Measurements from ENCODE around the gene GNG2.

Gene GNG2

GRCh38 chr14:51871846-51872245, 11.4 kb downstream of the GNG2 start:
- H3K27ac ChIP-seq (ENCODE audit: low read depth, low read length), result no peak overlapping the region
- 84% methylated on average over 2 of the region's 2 CpGs for WGBS
- H3K9me3 ChIP-seq (ENCODE audit: insufficient read depth, low read depth, low read length), result no peaks in the 10 kb centered on the region
- peaks cover 12% of the 10 kb centered on the region; the same call in 1 of the 2 replicates for H3K4me1 ChIP-seq (ENCODE audit: insufficient read depth, low read length)
- no peak overlapping the region for H3K9ac ChIP-seq (ENCODE audit: low read depth, low read length)
- no peak overlapping the region for H3K4me3 ChIP-seq (ENCODE audit: low read length)
- no peaks in the 10 kb centered on the region for H3K27me3 ChIP-seq (ENCODE audit: insufficient read depth, low read length)
- H3K36me3 ChIP-seq (ENCODE audit: insufficient read depth, low read length), result no peaks in the 10 kb centered on the region

DNA sequence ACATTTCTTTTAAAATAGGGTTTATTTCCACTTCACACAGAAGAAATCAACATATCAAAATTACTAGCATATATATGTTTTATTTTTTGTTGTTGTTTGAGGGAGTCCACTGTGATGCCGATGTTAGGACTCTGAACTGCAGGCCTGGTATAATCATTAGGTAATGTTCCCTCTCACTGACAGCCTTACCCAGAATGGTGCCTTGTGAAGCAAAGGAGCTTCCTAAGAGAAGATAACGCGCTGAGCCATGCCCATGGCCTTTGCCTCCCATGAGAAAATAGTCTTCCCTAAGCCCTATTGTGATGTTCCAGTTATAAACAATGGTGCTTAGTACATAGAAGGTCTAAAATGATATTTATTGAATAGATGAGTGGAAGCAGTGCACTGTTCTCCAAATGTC, 12.0 kb downstream of the GNG2 start:
- Histone ChIP-seq H3K27me3 (ENCODE audit: insufficient read depth, low read length) (no peaks in the 10 kb centered on the region), H3K27ac (ENCODE audit: low read depth, low read length) (no peak overlapping the region), H3K4me1 (ENCODE audit: insufficient read depth, low read length) (peaks cover 12% of the 10 kb centered on the region; the same call in 1 of the 2 replicates), H3K9ac (ENCODE audit: low read depth, low read length) (no peak overlapping the region), H3K36me3 (ENCODE audit: insufficient read depth, low read length) (no peaks in the 10 kb centered on the region), H3K4me3 (ENCODE audit: low read length) (no peak overlapping the region), H3K9me3 (ENCODE audit: insufficient read depth, low read depth, low read length) (no peaks in the 10 kb centered on the region)
- WGBS, result 78% methylated on average over 3 of the region's 3 CpGs

GRCh38 chr14:51873221-51873893, 12.9 kb downstream of the GNG2 start:
- H3K27ac ChIP-seq (ENCODE audit: low read depth, low read length), result no peak overlapping the region
- 46% methylated on average over 2 of the region's 2 CpGs for WGBS

GRCh38 chr14:51877810-51878209, 17.4 kb downstream of the GNG2 start:
- 98% methylated on average over 1 of the region's 1 CpG for WGBS
- no peak overlapping the region for H3K9ac ChIP-seq (ENCODE audit: low read depth, low read length)

More at GRCh38 chr14:51873221-51873893, 12.9 kb downstream of the GNG2 start:
- Histone ChIP-seq H3K4me3 (ENCODE audit: low read length) (no peak overlapping the region), H3K9ac (ENCODE audit: low read depth, low read length) (no peak overlapping the region), H3K4me1 (ENCODE audit: insufficient read depth, low read length) (peaks cover 12% of the 10 kb centered on the region; the same call in 1 of the 2 replicates), H3K27me3 (ENCODE audit: insufficient read depth, low read length) (no peaks in the 10 kb centered on the region), H3K9me3 (ENCODE audit: insufficient read depth, low read depth, low read length) (no peaks in the 10 kb centered on the region), H3K36me3 (ENCODE audit: insufficient read depth, low read length) (no peaks in the 10 kb centered on the region)

GRCh38 chr14:51879170-51879569, 18.8 kb downstream of the GNG2 start:
- Histone ChIP-seq H3K4me1 (ENCODE audit: insufficient read depth, low read length) (no peaks in the 10 kb centered on the region), H3K9me3 (ENCODE audit: insufficient read depth, low read depth, low read length) (no peaks in the 10 kb centered on the region), H3K27me3 (ENCODE audit: insufficient read depth, low read length) (no peaks in the 10 kb centered on the region), H3K9ac (ENCODE audit: low read depth, low read length) (no peak overlapping the region), H3K27ac (ENCODE audit: low read depth, low read length) (no peak overlapping the region), H3K36me3 (ENCODE audit: insufficient read depth, low read length) (no peaks in the 10 kb centered on the region), H3K4me3 (ENCODE audit: low read length) (no peak overlapping the region)
- 94% methylated on average over 1 of the region's 1 CpG for WGBS

More at GRCh38 chr14:51877810-51878209, 17.4 kb downstream of the GNG2 start:
- Histone ChIP-seq H3K27ac (ENCODE audit: low read depth, low read length) (no peak overlapping the region), H3K9me3 (ENCODE audit: insufficient read depth, low read depth, low read length) (no peaks in the 10 kb centered on the region), H3K36me3 (ENCODE audit: insufficient read depth, low read length) (no peaks in the 10 kb centered on the region), H3K4me3 (ENCODE audit: low read length) (no peak overlapping the region), H3K4me1 (ENCODE audit: insufficient read depth, low read length) (peaks cover 8% of the 10 kb centered on the region; the same call in 1 of the 2 replicates), H3K27me3 (ENCODE audit: insufficient read depth, low read length) (no peaks in the 10 kb centered on the region)

DNA sequence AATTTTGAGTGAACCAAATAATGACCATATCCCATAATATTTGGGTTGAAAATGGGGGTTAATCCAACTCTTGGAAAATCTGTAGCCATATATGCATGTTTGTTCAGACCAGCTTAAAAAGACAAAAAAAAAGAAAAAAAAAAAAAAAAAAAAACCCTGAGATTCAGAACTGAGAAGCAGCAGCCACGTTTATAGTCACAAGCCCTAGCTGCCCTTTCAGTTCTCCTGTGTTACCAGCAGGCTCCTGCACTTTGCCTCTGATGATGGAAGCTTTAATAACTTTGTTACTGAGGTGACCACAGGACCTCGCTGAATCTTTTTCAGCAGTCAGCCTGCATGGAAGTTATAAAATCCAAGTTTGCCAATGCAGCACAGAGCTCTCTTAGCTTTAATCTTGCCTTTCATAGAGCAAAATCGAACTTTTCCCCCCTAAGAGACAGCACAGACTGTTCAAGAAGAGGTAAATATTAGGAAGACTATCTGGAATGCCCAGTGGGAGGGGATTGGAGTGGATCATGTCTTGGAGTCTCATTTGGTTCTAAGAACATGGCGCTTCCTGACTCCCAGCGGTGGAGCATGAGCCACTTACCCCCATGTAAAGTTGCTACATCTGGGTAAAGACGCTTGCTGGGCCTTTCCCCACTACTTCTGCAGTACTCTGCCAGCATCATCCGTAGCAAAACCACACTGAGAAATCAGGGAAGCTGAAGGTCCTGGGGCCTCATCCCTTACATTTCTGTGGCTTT, 20.6 kb downstream of the GNG2 start:
- Histone ChIP-seq H3K4me1 (ENCODE audit: insufficient read depth, low read length) (no peaks in the 10 kb centered on the region), H3K9ac (ENCODE audit: low read depth, low read length) (no peak overlapping the region), H3K27me3 (ENCODE audit: insufficient read depth, low read length) (no peaks in the 10 kb centered on the region), H3K9me3 (ENCODE audit: insufficient read depth, low read depth, low read length) (no peaks in the 10 kb centered on the region), H3K4me3 (ENCODE audit: low read length) (no peak overlapping the region), H3K36me3 (ENCODE audit: insufficient read depth, low read length) (no peaks in the 10 kb centered on the region), H3K27ac (ENCODE audit: low read depth, low read length) (no peak overlapping the region)
- 78% methylated on average over 7 of the region's 7 CpGs for WGBS

- WGBS, result 96% methylated on average over 1 of the region's 2 CpGs
- H3K4me1 ChIP-seq (ENCODE audit: insufficient read depth, low read length), result no peaks in the 10 kb centered on the region
- H3K4me3 ChIP-seq (ENCODE audit: low read length), result no peak overlapping the region
- H3K27ac ChIP-seq (ENCODE audit: low read depth, low read length), result no peak overlapping the region
- H3K9ac ChIP-seq (ENCODE audit: low read depth, low read length), result no peak overlapping the region
- no peaks in the 10 kb centered on the region for H3K27me3 ChIP-seq (ENCODE audit: insufficient read depth, low read length)
- H3K9me3 ChIP-seq (ENCODE audit: insufficient read depth, low read depth, low read length), result no peaks in the 10 kb centered on the region
- H3K36me3 ChIP-seq (ENCODE audit: insufficient read depth, low read length), result no peaks in the 10 kb centered on the region
These were observed 21.2 kb downstream of the GNG2 start for GRCh38 chr14:51881636-51882035.

- WGBS, result 97% methylated on average over 2 of the region's 2 CpGs
- Histone ChIP-seq H3K9ac (ENCODE audit: low read depth, low read length) (no peak overlapping the region), H3K9me3 (ENCODE audit: insufficient read depth, low read depth, low read length) (no peaks in the 10 kb centered on the region), H3K27ac (ENCODE audit: low read depth, low read length) (no peak overlapping the region), H3K36me3 (ENCODE audit: insufficient read depth, low read length) (no peaks in the 10 kb centered on the region), H3K27me3 (ENCODE audit: insufficient read depth, low read length) (no peaks in the 10 kb centered on the region), H3K4me1 (ENCODE audit: insufficient read depth, low read length) (no peaks in the 10 kb centered on the region), H3K4me3 (ENCODE audit: low read length) (no peak overlapping the region)
These were observed 22.8 kb downstream of the GNG2 start for GRCh38 chr14:51883232-51883631.

DNA sequence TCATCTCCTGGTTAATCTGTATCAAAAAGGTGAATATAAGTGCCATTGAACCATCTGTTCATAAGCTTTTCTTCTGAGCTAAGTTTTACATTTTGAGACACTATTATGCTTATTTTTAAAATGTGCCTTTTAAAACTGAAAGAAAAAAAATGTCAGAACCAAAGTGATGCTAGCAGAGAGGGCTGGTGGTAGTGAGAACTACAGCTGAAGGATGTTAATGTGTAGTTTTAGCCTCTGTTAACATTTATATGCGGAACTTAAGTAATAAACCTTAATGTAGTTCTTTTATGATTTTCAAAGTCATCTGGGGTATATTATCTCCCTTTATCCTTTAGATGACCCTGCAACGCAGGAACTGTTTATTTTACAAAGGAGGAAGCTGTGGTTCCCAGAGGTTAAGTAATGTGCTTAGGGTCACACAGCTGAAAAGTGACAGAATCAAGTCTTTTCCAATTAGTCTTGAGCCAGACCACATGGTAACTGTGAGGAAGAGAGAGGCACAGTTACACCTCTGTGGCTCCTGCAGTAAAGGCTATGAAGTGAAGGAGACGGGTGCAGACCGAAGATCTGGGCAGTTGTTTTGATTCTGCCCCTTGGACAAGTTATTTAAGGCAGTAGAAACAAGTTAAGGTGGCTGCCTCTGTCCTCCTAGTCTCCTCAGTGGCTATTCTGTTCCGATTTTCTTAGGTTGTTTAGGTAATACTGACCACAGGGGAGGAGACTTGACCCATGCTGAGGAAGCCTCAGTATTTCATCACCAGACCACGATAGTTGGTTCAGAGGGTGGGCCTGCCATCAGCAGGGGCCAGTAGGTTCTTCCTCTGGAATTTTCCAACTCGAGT, 23.9 kb downstream of the GNG2 start:
- Histone ChIP-seq H3K27ac (ENCODE audit: low read depth, low read length) (no peak overlapping the region), H3K9ac (ENCODE audit: low read depth, low read length) (no peak overlapping the region), H3K4me3 (ENCODE audit: low read length) (no peak overlapping the region), H3K9me3 (ENCODE audit: insufficient read depth, low read depth, low read length) (no peaks in the 10 kb centered on the region), H3K27me3 (ENCODE audit: insufficient read depth, low read length) (no peaks in the 10 kb centered on the region), H3K36me3 (ENCODE audit: insufficient read depth, low read length) (no peaks in the 10 kb centered on the region), H3K4me1 (ENCODE audit: insufficient read depth, low read length) (no peaks in the 10 kb centered on the region)
- WGBS, result 90% methylated on average over 7 of the region's 7 CpGs

DNA sequence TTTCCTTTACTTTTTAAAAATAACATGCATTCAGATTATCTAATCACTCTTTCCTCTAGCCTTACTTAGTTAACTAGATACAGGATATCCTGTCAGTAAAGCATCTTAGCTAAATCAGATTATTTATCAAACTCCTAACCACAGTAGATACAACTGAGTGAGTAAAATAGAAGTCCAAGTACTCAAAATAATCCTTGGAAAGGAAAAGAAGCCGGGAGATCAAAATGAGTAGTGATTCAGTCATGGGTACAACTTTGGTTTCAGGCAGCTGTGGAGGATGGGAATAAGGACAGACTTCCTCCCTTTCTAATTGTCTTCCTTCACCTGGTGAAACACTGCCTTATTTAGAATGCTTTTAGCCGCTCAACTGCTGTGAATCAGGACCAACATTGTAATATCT, 29.4 kb downstream of the GNG2 start:
- H3K9ac ChIP-seq (ENCODE audit: low read depth, low read length), result no peak overlapping the region
- H3K27me3 ChIP-seq (ENCODE audit: insufficient read depth, low read length), result no peaks in the 10 kb centered on the region
- H3K4me1 ChIP-seq (ENCODE audit: insufficient read depth, low read length), result no peaks in the 10 kb centered on the region
- no peaks in the 10 kb centered on the region for H3K9me3 ChIP-seq (ENCODE audit: insufficient read depth, low read depth, low read length)
- H3K36me3 ChIP-seq (ENCODE audit: insufficient read depth, low read length), result no peaks in the 10 kb centered on the region
- 84% methylated on average over 2 of the region's 2 CpGs for WGBS
- no peak overlapping the region for H3K4me3 ChIP-seq (ENCODE audit: low read length)
- no peak overlapping the region for H3K27ac ChIP-seq (ENCODE audit: low read depth, low read length)

DNA sequence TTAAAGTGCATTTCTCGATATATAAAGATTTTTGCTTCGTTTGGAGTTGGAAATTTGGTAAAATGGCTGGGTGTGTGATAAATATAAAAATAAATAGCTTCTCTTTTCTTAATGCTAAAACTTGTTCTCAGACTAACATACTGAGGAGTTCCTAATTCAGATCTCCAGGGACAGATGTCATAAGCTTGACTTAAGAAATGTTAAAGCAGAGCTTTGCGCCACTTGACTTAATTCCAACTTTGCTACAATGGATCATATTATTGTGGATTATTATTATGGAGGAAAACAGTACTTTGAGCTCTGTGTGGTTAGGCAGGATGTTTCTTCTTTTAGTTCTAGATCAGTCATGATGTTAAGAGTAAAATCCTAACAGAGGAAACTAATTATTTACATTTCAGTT, 33.8 kb downstream of the GNG2 start:
- Histone ChIP-seq H3K27ac (ENCODE audit: low read depth, low read length) (no peak overlapping the region), H3K27me3 (ENCODE audit: insufficient read depth, low read length) (no peaks in the 10 kb centered on the region), H3K9ac (ENCODE audit: low read depth, low read length) (no peak overlapping the region), H3K9me3 (ENCODE audit: insufficient read depth, low read depth, low read length) (no peaks in the 10 kb centered on the region), H3K36me3 (ENCODE audit: insufficient read depth, low read length) (no peaks in the 10 kb centered on the region), H3K4me3 (ENCODE audit: low read length) (no peak overlapping the region), H3K4me1 (ENCODE audit: insufficient read depth, low read length) (no peaks in the 10 kb centered on the region)
- 100% methylated on average over 1 of the region's 3 CpGs for WGBS
